ENCODE measurements around the gene DUSP23. TPM values are rescaled to one million over a fixed set of nuclear protein-coding genes. Genes with fewer than 3 reads are reported as not detected.

The DUSP23 gene
- total and polyA plus RNA-seq, 2 experiments from 2014 or later, result 56.3 to 97.6 TPM

DNA sequence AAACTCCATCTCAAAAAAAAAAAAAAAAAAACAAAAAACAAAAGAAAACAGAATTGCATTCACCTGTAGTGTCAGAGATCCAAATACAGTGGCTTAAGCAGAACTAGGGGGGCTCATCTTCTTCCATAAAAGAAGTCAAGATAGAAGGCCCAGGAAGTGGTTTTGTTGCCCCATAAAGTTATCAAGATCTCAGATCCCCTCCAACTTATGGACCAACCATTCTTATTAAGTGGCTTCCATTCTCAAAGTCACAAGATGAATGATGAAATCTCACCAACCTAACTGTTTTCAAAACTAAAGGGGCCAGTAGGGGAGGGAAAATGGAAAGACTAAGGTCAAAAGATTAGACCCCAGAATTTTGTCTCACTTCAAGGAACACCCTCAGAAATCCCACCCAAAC, 30.1 kb upstream of the DUSP23 start:
- no peaks in the 10 kb centered on the region for H3K9me3 Mint-ChIP-seq
- Histone ChIP-seq H3K79me2 (replicated peaks; ENCODE audit: insufficient read depth) (no peaks in the 10 kb centered on the region), H3K27ac (ENCODE audit: low read depth) (no peak overlapping the region), H4K20me1 (replicated peaks; ENCODE audit: insufficient read depth) (no peaks in the 10 kb centered on the region), H2AFZ (no peak overlapping the region), H3K27me3 (ENCODE audit: insufficient read depth) (no peaks in the 10 kb centered on the region), H3F3A (replicated peaks; ENCODE audit: low read depth) (no peaks in the 10 kb centered on the region), H3K9me2 (ENCODE audit: insufficient read depth) (no peaks in the 10 kb centered on the region), H3K4me2 (no peak overlapping the region), H3K4me3 (no peak overlapping the region), H3K4me1 (ENCODE audit: insufficient read depth) (no peaks in the 10 kb centered on the region), H3K36me3 (ENCODE audit: insufficient read depth) (no peaks in the 10 kb centered on the region)
- peaks cover 3% of the 10 kb centered on the region for H3K27me3 Mint-ChIP-seq (ENCODE audit: insufficient read depth, low read depth, poor library complexity)
- no peaks in the 10 kb centered on the region for H3K36me3 Mint-ChIP-seq (ENCODE audit: low read depth)
- TF ChIP-seq, protein P1, sequence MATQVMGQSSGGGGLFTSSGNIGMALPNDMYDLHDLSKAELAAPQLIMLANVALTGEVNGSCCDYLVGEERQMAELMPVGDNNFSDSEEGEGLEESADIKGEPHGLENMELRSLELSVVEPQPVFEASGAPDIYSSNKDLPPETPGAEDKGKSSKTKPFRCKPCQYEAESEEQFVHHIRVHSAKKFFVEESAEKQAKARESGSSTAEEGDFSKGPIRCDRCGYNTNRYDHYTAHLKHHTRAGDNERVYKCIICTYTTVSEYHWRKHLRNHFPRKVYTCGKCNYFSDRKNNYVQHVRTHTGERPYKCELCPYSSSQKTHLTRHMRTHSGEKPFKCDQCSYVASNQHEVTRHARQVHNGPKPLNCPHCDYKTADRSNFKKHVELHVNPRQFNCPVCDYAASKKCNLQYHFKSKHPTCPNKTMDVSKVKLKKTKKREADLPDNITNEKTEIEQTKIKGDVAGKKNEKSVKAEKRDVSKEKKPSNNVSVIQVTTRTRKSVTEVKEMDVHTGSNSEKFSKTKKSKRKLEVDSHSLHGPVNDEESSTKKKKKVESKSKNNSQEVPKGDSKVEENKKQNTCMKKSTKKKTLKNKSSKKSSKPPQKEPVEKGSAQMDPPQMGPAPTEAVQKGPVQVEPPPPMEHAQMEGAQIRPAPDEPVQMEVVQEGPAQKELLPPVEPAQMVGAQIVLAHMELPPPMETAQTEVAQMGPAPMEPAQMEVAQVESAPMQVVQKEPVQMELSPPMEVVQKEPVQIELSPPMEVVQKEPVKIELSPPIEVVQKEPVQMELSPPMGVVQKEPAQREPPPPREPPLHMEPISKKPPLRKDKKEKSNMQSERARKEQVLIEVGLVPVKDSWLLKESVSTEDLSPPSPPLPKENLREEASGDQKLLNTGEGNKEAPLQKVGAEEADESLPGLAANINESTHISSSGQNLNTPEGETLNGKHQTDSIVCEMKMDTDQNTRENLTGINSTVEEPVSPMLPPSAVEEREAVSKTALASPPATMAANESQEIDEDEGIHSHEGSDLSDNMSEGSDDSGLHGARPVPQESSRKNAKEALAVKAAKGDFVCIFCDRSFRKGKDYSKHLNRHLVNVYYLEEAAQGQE (IDR thresholded peaks at IDR 0.05; ENCODE audit: unreplicated experiment), result no peak
- no peak for TF ChIP-seq STAT1 (IDR thresholded peaks at IDR 0.05; ENCODE audit: unreplicated experiment)
- TF ChIP-seq, protein P2, sequence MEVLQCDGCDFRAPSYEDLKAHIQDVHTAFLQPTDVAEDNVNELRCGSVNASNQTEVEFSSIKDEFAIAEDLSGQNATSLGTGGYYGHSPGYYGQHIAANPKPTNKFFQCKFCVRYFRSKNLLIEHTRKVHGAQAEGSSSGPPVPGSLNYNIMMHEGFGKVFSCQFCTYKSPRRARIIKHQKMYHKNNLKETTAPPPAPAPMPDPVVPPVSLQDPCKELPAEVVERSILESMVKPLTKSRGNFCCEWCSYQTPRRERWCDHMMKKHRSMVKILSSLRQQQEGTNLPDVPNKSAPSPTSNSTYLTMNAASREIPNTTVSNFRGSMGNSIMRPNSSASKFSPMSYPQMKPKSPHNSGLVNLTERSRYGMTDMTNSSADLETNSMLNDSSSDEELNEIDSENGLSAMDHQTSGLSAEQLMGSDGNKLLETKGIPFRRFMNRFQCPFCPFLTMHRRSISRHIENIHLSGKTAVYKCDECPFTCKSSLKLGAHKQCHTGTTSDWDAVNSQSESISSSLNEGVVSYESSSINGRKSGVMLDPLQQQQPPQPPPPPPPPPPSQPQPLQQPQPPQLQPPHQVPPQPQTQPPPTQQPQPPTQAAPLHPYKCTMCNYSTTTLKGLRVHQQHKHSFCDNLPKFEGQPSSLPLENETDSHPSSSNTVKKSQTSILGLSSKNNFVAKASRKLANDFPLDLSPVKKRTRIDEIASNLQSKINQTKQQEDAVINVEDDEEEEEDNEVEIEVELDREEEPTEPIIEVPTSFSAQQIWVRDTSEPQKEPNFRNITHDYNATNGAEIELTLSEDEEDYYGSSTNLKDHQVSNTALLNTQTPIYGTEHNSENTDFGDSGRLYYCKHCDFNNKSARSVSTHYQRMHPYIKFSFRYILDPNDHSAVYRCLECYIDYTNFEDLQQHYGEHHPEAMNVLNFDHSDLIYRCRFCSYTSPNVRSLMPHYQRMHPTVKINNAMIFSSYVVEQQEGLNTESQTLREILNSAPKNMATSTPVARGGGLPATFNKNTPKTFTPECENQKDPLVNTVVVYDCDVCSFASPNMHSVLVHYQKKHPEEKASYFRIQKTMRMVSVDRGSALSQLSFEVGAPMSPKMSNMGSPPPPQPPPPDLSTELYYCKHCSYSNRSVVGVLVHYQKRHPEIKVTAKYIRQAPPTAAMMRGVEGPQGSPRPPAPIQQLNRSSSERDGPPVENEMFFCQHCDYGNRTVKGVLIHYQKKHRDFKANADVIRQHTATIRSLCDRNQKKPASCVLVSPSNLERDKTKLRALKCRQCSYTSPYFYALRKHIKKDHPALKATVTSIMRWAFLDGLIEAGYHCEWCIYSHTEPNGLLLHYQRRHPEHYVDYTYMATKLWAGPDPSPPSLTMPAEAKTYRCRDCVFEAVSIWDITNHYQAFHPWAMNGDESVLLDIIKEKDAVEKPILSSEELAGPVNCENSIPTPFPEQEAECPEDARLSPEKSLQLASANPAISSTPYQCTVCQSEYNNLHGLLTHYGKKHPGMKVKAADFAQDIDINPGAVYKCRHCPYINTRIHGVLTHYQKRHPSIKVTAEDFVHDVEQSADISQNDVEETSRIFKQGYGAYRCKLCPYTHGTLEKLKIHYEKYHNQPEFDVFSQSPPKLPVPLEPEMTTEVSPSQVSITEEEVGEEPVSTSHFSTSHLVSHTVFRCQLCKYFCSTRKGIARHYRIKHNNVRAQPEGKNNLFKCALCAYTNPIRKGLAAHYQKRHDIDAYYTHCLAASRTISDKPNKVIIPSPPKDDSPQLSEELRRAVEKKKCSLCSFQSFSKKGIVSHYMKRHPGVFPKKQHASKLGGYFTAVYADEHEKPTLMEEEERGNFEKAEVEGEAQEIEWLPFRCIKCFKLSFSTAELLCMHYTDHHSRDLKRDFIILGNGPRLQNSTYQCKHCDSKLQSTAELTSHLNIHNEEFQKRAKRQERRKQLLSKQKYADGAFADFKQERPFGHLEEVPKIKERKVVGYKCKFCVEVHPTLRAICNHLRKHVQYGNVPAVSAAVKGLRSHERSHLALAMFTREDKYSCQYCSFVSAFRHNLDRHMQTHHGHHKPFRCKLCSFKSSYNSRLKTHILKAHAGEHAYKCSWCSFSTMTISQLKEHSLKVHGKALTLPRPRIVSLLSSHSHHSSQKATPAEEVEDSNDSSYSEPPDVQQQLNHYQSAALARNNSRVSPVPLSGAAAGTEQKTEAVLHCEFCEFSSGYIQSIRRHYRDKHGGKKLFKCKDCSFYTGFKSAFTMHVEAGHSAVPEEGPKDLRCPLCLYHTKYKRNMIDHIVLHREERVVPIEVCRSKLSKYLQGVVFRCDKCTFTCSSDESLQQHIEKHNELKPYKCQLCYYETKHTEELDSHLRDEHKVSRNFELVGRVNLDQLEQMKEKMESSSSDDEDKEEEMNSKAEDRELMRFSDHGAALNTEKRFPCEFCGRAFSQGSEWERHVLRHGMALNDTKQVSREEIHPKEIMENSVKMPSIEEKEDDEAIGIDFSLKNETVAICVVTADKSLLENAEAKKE (CRISPR knock-in tag; IDR thresholded peaks at IDR 0.05), result no peak
- no peak for TF ChIP-seq POLR2AphosphoS5 (IDR thresholded peaks at IDR 0.05; ENCODE audit: low read depth)
- no peak for TF ChIP-seq ZNF114 (CRISPR knock-in tag; IDR thresholded peaks at IDR 0.05)
- TF ChIP-seq JUNB (IDR thresholded peaks at IDR 0.05; ENCODE audit: unreplicated experiment), result no peak
- no peak for TF ChIP-seq NANOG (IDR thresholded peaks at IDR 0.05; ENCODE audit: borderline replicate concordance)
- no peak for TF ChIP-seq EZH2 (IDR thresholded peaks at IDR 0.05; ENCODE audit: low read depth, unreplicated experiment)
- TF ChIP-seq EZH2phosphoT487 (IDR thresholded peaks at IDR 0.05; ENCODE audit: unreplicated experiment), result no peak
- TF ChIP-seq, protein P3, sequence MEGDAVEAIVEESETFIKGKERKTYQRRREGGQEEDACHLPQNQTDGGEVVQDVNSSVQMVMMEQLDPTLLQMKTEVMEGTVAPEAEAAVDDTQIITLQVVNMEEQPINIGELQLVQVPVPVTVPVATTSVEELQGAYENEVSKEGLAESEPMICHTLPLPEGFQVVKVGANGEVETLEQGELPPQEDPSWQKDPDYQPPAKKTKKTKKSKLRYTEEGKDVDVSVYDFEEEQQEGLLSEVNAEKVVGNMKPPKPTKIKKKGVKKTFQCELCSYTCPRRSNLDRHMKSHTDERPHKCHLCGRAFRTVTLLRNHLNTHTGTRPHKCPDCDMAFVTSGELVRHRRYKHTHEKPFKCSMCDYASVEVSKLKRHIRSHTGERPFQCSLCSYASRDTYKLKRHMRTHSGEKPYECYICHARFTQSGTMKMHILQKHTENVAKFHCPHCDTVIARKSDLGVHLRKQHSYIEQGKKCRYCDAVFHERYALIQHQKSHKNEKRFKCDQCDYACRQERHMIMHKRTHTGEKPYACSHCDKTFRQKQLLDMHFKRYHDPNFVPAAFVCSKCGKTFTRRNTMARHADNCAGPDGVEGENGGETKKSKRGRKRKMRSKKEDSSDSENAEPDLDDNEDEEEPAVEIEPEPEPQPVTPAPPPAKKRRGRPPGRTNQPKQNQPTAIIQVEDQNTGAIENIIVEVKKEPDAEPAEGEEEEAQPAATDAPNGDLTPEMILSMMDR (conservative IDR thresholded peaks at IDR 0.05; ENCODE audit: low read depth in 2 of 2), result no peak
- no peak for TF ChIP-seq ZNF331 (CRISPR knock-in tag; IDR thresholded peaks at IDR 0.05; ENCODE audit: low read depth)
- TF ChIP-seq, protein P4, sequence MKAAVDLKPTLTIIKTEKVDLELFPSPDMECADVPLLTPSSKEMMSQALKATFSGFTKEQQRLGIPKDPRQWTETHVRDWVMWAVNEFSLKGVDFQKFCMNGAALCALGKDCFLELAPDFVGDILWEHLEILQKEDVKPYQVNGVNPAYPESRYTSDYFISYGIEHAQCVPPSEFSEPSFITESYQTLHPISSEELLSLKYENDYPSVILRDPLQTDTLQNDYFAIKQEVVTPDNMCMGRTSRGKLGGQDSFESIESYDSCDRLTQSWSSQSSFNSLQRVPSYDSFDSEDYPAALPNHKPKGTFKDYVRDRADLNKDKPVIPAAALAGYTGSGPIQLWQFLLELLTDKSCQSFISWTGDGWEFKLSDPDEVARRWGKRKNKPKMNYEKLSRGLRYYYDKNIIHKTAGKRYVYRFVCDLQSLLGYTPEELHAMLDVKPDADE (IDR thresholded peaks at IDR 0.05), result no peak
- TF ChIP-seq CREB1 (CRISPR knock-in tag; IDR thresholded peaks at IDR 0.05; ENCODE audit: low read depth), result no peak
- H3K4me3 Mint-ChIP-seq, result no peak overlapping the region
- ATAC-seq (no peak), DNase-seq (ENCODE audit: low spot score) (no peak)
- no peak overlapping the region for H3K27ac Mint-ChIP-seq
- H3K4me1 Mint-ChIP-seq, result no peaks in the 10 kb centered on the region
